Activated naive CD4-positive, alpha-beta T cell treated with anti-CD3 and anti-CD28 coated beads for 36 hours (primary cell): ENCODE measurements around the gene RCAN1. TPM values are rescaled to one million over a fixed set of nuclear protein-coding genes. Genes with fewer than 3 reads are reported as not detected.
A peak's percentile ranks its signal among the peaks of the same experiment; 100 is the strongest.

Experiments
- CTCF ChIA-PET: fragments of 350-600 bp; sonication (Branson Sonifier 250); formaldehyde crosslinking; loops from one replicate; lab custom pipeline; 2021; ENCODE audit warnings: antibody characterized with exemption; lab: Charles Lee
- DNase-seq: peaks from one replicate; pipeline ENCODE4 v3.0.0-alpha.2; 2020
- H3K27ac Mint-ChIP-seq: one replicate; pipeline ENCODE4 v1.8.0; 2021; ENCODE audit warnings: mild to moderate bottlenecking, mixed read lengths
- H3K27me3 Mint-ChIP-seq: one replicate; pipeline ENCODE4 v1.8.0; 2021; ENCODE audit warnings: low read depth, mixed read lengths
- H3K36me3 Mint-ChIP-seq: one replicate; pipeline ENCODE4 v1.8.0; 2021; ENCODE audit warnings: low read depth, mixed read lengths
- H3K4me1 Mint-ChIP-seq: one replicate; pipeline ENCODE4 v1.8.0; 2021; ENCODE audit warnings: low read depth, mixed read lengths
- H3K4me3 Mint-ChIP-seq: one replicate; pipeline ENCODE4 v1.8.0; 2021; ENCODE audit warnings: mild to moderate bottlenecking, moderate library complexity, mixed read lengths
- H3K9me3 Mint-ChIP-seq: one replicate; pipeline ENCODE4 v1.8.0; 2021; ENCODE audit warnings: mixed read lengths
- intact Hi-C: fragments of 100-400 bp; cut with micrococcal nuclease; formaldehyde crosslinking; loops from one replicate; pipeline ENCODE4 v1.15.1; 2023
- total RNA-seq, 2 experiments: library from RNA; stranded (reverse); gene quantifications; one replicate each; pipeline ENCODE4 v1.2.3, GENCODE V29; 2021

The RCAN1 gene
- total RNA-seq: 1 to 10 TPM; 2.3 to 2.9 TPM

- Mint-ChIP-seq H3K4me1 (peaks cover 17% of the 10 kb centered on the region), H3K27ac (peak within 1 kb of the TSS; percentile 48), H3K36me3 (no peaks in the 10 kb centered on the region), H3K27me3 (no peaks in the 10 kb centered on the region), H3K9me3 (no peaks in the 10 kb centered on the region), H3K4me3 (peak within 1 kb of the TSS; percentile 84)
- intact Hi-C loops: loop anchor here (1.0 to 5.0 kb wide), 2 partner anchors 698 to 974 kb away; partner anchors contain the start of genes ATP5PO and CRYZL1
- DNase-seq: peak; percentile 90
- CTCF ChIA-PET: interaction anchor here (1.3 to 1.4 kb wide), 3 partner anchors 12 to 248 kb away, joined by 4 to 6 read pairs (median 4); no protein-coding TSS in a partner anchor
Measured at GRCh38 chr21:34614628-34615486, at the start of gene RCAN1. TSS of gene RCAN1 (minus strand) at chr21:34615113. CDS start at chr21:34615011, 102 bp downstream.

GRCh38 chr21:34661848-34662247 is 46.9 kb upstream of the RCAN1 start:
- intact Hi-C loops: no loop called here
- peaks cover 4% of the 10 kb centered on the region for H3K36me3 Mint-ChIP-seq
- no peak overlapping the region for H3K4me3 Mint-ChIP-seq
- DNase-seq: no peak
- peaks cover 23% of the 10 kb centered on the region for H3K9me3 Mint-ChIP-seq
- no peak overlapping the region for H3K27ac Mint-ChIP-seq
- CTCF ChIA-PET: no interaction called here
- no peaks in the 10 kb centered on the region for H3K4me1 Mint-ChIP-seq
- H3K27me3 Mint-ChIP-seq: peaks cover 32% of the 10 kb centered on the region

GRCh38 chr21:34653522-34653921 is 38.6 kb upstream of the RCAN1 start:
- DNase-seq: no peak
- no peak overlapping the region for H3K4me3 Mint-ChIP-seq
- peaks cover 2% of the 10 kb centered on the region for H3K9me3 Mint-ChIP-seq
- H3K27me3 Mint-ChIP-seq: peaks cover 29% of the 10 kb centered on the region
- CTCF ChIA-PET: interaction anchor here (1.8 to 1.9 kb wide), 2 partner anchors 16 to 22 kb away, joined by 5 read pairs; no protein-coding TSS in a partner anchor
- no peaks in the 10 kb centered on the region for H3K4me1 Mint-ChIP-seq
- intact Hi-C loops: no loop called here
- H3K27ac Mint-ChIP-seq: no peak overlapping the region
- H3K36me3 Mint-ChIP-seq: no peaks in the 10 kb centered on the region

DNA sequence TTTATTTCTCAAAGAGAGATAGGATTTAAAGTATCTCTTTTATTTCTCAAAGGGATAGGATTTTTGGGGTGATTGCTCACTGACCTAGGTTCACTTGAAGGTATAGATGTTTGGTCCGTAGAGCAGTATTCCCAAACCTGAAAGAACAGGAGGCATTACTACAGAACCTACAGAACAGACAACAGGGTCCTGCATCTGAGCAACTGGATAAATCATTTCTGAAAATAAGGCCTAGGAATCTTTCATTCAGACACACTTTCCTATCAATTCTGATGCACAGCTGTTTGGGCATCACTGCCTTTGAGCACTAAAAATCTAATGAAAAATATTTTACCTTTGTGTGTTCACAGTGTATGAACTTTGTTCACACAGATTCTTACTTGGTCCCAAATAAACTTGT is 36.7 kb upstream of the RCAN1 start:
- Mint-ChIP-seq H3K4me3 (no peak overlapping the region), H3K27me3 (peaks cover 20% of the 10 kb centered on the region), H3K4me1 (no peaks in the 10 kb centered on the region), H3K27ac (no peak overlapping the region), H3K36me3 (no peaks in the 10 kb centered on the region), H3K9me3 (peaks cover 2% of the 10 kb centered on the region)
- no peak for DNase-seq
- CTCF ChIA-PET: interaction anchor here (0.7 to 1.9 kb wide), 2 partner anchors 14 to 1206 kb away, joined by 3 to 5 read pairs; no protein-coding TSS in a partner anchor
- intact Hi-C loops: no loop called here

DNA sequence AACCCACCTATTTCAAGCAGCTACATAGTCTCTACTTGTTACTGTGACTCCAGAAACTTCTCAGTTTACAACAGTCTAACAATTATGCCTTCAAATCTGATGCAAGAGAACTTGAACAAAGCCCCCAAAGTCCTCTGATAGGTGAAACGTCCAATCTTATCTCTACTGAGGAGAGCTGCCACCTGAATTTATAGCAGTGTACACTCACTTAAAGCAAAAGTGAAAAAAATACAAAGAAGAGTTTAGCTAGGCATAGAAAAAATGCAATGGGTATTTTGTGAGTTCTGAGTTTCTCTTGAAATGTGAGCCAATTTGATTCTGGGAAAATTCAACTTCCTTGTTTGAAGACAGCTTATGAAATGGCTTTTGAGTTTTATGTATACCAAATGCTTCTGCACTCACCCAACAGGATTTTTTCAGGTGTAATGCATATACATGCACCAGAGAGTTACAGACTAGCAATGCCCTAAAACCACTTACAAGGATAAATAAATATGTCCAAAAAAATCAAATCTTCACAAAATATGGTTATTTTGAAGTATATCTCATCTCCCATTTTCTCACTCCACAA is 36.0 kb upstream of the RCAN1 start:
- H3K27ac Mint-ChIP-seq: no peak overlapping the region
- no peak for DNase-seq
- CTCF ChIA-PET: interaction anchor here (0.7 kb wide), 1 partner anchor 1207 kb away, joined by 3 read pairs; no protein-coding TSS in a partner anchor
- intact Hi-C loops: no loop called here
- no peak overlapping the region for H3K4me3 Mint-ChIP-seq
- no peaks in the 10 kb centered on the region for H3K36me3 Mint-ChIP-seq
- H3K4me1 Mint-ChIP-seq: no peaks in the 10 kb centered on the region
- H3K9me3 Mint-ChIP-seq: peaks cover 2% of the 10 kb centered on the region
- peaks cover 20% of the 10 kb centered on the region for H3K27me3 Mint-ChIP-seq

GRCh38 chr21:34649400-34649799 is 34.5 kb upstream of the RCAN1 start:
- H3K4me3 Mint-ChIP-seq: no peak overlapping the region
- H3K4me1 Mint-ChIP-seq: no peaks in the 10 kb centered on the region
- no peak for DNase-seq
- CTCF ChIA-PET: no interaction called here
- intact Hi-C loops: no loop called here
- H3K27ac Mint-ChIP-seq: no peak overlapping the region
- H3K27me3 Mint-ChIP-seq: peaks cover 20% of the 10 kb centered on the region
- no peaks in the 10 kb centered on the region for H3K36me3 Mint-ChIP-seq
- H3K9me3 Mint-ChIP-seq: peaks cover 2% of the 10 kb centered on the region

DNA sequence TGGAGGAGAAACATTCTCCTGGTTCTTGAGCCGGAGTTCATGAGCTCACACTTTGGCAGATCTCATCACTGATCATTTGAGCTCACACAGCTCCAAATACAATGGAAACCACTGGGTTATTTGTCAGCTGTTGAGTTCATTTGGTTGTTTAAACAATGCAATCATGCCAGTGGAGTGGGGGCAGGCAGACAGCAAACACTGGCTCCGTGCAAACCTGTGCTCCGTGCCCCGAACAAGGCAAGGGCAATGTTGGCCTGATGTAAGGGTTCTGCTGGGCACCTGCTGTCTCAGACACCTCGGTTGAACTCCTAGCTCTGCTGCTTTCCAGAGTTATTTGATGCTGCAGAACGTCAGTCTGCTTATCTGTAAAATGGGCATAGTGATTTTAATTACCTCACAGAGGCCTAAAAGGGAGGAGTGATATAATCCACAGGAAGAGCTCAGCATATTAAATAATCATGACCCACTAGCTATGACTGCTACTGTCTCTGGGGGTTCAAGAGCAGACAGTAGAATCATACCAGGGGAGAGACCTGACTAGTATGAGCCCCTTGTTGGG is 33.9 kb upstream of the RCAN1 start:
- intact Hi-C loops: no loop called here
- DNase-seq: no peak
- peaks cover 2% of the 10 kb centered on the region for H3K9me3 Mint-ChIP-seq
- H3K27ac Mint-ChIP-seq: no peak overlapping the region
- H3K36me3 Mint-ChIP-seq: no peaks in the 10 kb centered on the region
- H3K4me1 Mint-ChIP-seq: no peaks in the 10 kb centered on the region
- CTCF ChIA-PET: interaction anchor here (1.3 kb wide), 1 partner anchor 138 kb away, joined by 3 read pairs; no protein-coding TSS in a partner anchor
- no peak overlapping the region for H3K4me3 Mint-ChIP-seq
- H3K27me3 Mint-ChIP-seq: peaks cover 20% of the 10 kb centered on the region

GRCh38 chr21:34647555-34647954 is 32.6 kb upstream of the RCAN1 start:
- Mint-ChIP-seq H3K4me1 (no peaks in the 10 kb centered on the region), H3K27ac (no peak overlapping the region), H3K9me3 (peaks cover 2% of the 10 kb centered on the region), H3K27me3 (peaks cover 15% of the 10 kb centered on the region), H3K4me3 (no peak overlapping the region), H3K36me3 (no peaks in the 10 kb centered on the region)
- DNase-seq: no peak
- intact Hi-C loops: no loop called here
- CTCF ChIA-PET: interaction anchor here (1.1 to 1.3 kb wide), 2 partner anchors 64 to 137 kb away, joined by 3 read pairs; no protein-coding TSS in a partner anchor

DNA sequence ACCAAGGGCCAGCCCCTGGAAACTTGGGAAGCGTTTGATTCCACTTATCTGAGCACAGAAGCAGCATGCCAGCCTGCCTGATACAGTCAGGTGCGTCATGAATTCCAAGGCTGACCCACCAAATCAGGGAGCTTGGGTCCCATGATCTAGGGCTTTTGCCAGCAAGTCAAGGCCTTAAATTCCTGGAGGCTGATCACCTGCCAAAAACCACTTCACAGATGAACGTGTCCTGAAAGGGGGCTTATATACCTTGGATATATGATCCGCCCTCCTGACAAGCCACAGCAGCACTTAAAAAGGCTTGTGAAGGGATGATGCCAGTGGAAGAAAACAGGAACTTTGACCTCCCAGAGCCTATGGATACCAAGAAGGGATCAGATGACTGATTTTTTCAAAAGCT is 29.9 kb upstream of the RCAN1 start:
- Mint-ChIP-seq H3K4me1 (peaks cover 12% of the 10 kb centered on the region), H3K27me3 (peaks cover 8% of the 10 kb centered on the region), H3K27ac (no peak overlapping the region), H3K4me3 (no peak overlapping the region), H3K36me3 (no peaks in the 10 kb centered on the region), H3K9me3 (no peaks in the 10 kb centered on the region)
- no peak for DNase-seq
- intact Hi-C loops: no loop called here
- CTCF ChIA-PET: no interaction called here

GRCh38 chr21:34642211-34643075 is 27.5 kb upstream of the RCAN1 start:
- intact Hi-C loops: no loop called here
- Mint-ChIP-seq H3K4me1 (peaks cover 18% of the 10 kb centered on the region), H3K4me3 (no peak overlapping the region), H3K9me3 (no peaks in the 10 kb centered on the region), H3K27me3 (no peaks in the 10 kb centered on the region), H3K27ac (no peak overlapping the region), H3K36me3 (no peaks in the 10 kb centered on the region)
- CTCF ChIA-PET: interaction anchor here (0.7 to 1.6 kb wide), 2 partner anchors 51 to 109 kb away, joined by 3 to 5 read pairs; no protein-coding TSS in a partner anchor
- no peak for DNase-seq

DNA sequence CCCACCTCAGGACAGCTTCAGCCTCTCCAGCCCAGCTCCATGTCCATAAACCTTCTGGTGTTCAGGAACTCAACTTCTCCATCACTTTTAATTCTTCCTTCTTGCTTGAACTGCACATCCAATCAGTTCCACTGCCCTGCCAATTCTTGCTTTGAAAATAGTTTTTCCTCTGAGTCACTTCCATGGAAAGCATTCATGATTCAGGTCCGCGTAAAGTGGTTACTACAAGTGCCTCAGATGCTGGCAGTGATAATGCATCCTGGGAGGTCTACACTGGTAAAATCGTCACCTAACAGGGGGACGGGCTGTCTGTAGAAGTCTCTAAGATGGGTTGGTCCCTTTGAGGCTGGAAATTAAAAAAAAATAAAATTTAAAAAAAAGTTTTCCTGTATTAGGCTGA is 25.9 kb upstream of the RCAN1 start:
- Mint-ChIP-seq H3K9me3 (no peaks in the 10 kb centered on the region), H3K4me3 (no peak overlapping the region), H3K27me3 (no peaks in the 10 kb centered on the region), H3K4me1 (peaks cover 18% of the 10 kb centered on the region), H3K36me3 (no peaks in the 10 kb centered on the region), H3K27ac (peak overlapping the region; percentile 16)
- CTCF ChIA-PET: no interaction called here
- no peak for DNase-seq
- intact Hi-C loops: loop anchor here (1.0 kb wide), 1 partner anchor 114 kb away; no protein-coding TSS in a partner anchor
